Smooth muscle cell (in vitro differentiated cells): Measurements from ENCODE around the gene SMIM24. TPM values are rescaled to one million over a fixed set of nuclear protein-coding genes. Genes with fewer than 3 reads are reported as not detected.

Experiments
- DNase-seq: peaks from one replicate; lab custom pipeline; 2025; ENCODE audit not compliant: unreplicated experiment; lab: John Stamatoyannopoulos, UW
- H2AFZ ChIP-seq: fragments of 200-600 bp; sonication (generic); 2 replicates; pipeline ENCODE4 v1.6.0; 2016; ENCODE audit warnings: antibody characterized with exemption, low read depth, mild to moderate bottlenecking
- H3F3A ChIP-seq: fragments of 200-600 bp; sonication (generic); 2 replicates; pipeline ENCODE4 v1.6.0; 2017; ENCODE audit warnings: antibody characterized with exemption, low read depth
- H3K27ac ChIP-seq: fragments of 200-600 bp; sonication (generic); 2 replicates; pipeline ENCODE4 v1.5.1; 2016; ENCODE audit warnings: low read depth, mild to moderate bottlenecking
- H3K27me3 ChIP-seq: fragments of 200-600 bp; sonication (generic); 2 replicates; pipeline ENCODE4 v1.6.1; 2016; ENCODE audit warnings: low read depth, mild to moderate bottlenecking
- H3K36me3 ChIP-seq: fragments of 200-600 bp; sonication (generic); 2 replicates; pipeline ENCODE4 v1.5.1; 2016; ENCODE audit warnings: low read depth
- H3K4me1 ChIP-seq: fragments of 200-600 bp; sonication (generic); 2 replicates; pipeline ENCODE4 v1.5.1; 2016; ENCODE audit warnings: low read depth
- H3K4me2 ChIP-seq: fragments of 200-600 bp; sonication (generic); 2 replicates; pipeline ENCODE4 v1.6.0; 2016; ENCODE audit warnings: mild to moderate bottlenecking
- H3K4me3 ChIP-seq: fragments of 200-600 bp; sonication (generic); 2 replicates; pipeline ENCODE4 v1.5.1; 2016; ENCODE audit warnings: mild to moderate bottlenecking
- H3K79me2 ChIP-seq: fragments of 200-600 bp; sonication (generic); 2 replicates; pipeline ENCODE4 v1.6.0; 2016; ENCODE audit warnings: low read depth, mild to moderate bottlenecking
- H3K9ac ChIP-seq: fragments of 200-600 bp; sonication (generic); 2 replicates; pipeline ENCODE4 v1.6.0; 2016; ENCODE audit warnings: low read depth
- H3K9me3 ChIP-seq: fragments of 200-600 bp; sonication (generic); replicated peaks from 2 replicates; pipeline ENCODE4 v1.5.1; 2016; ENCODE audit warnings: low read depth
- H4K20me1 ChIP-seq: fragments of 200-600 bp; sonication (generic); 2 replicates; pipeline ENCODE4 v1.6.0; 2016; ENCODE audit warnings: low read depth
- CTCF ChIP-seq: fragments of 200-600 bp; sonication (generic); IDR thresholded peaks from 2 replicates; pipeline ENCODE4 v1.5.1; 2017; ENCODE audit warnings: borderline replicate concordance, mild to moderate bottlenecking, antibody characterized with exemption; ENCODE audit not compliant: insufficient read depth, poor library complexity, severe bottlenecking
- WGBS: methylation state at CpG from one replicate; pipeline ENCODE4 v1.1.7; 2016; ENCODE audit warnings: low lambda C conversion rate; 5-methylcytosine and 5-hydroxymethylcytosine counted together
- polyA plus RNA-seq: library from polyadenylated mRNA; unstranded; fragments of >200 nt; fragmentation: Nextera tagmentation; extraction: Ambion mirVana; gene quantifications from 2 replicates; pipeline ENCODE4 v1.2.1, GENCODE V29; 2016
- total RNA-seq: library from RNA; depleted of rRNA; stranded (reverse); fragments of >200 nt; gene quantifications from 2 replicates; pipeline ENCODE4 v1.2.3, GENCODE V29; 2014

Gene SMIM24
- total and polyA plus RNA-seq, 2 experiments from 2014 or later, result 1.1 TPM; not detected in 1

DNA sequence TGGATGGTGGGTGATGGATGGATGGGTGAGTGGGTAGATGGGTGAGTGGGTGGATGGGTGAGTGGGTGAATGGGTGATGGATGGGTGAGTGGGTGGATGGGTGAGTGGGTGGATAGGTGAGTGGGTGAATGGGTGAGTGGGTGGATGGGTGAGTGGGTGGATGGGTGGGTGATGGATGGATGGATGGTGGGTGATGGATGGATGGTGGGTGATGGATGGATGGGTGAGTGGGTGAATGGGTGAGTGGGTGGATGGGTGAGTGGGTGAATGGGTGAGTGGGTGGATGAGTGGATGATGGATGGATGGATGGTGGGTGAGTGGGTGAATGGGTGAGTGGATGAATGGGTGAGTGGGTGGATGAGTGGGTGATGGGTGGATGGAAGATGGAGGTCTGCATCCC, 2.8 kb downstream of the SMIM24 start:
- H3K79me2 ChIP-seq, result no peaks in the 10 kb centered on the region
- no peak overlapping the region for H3K9ac ChIP-seq
- no peaks in the 10 kb centered on the region for H3K27me3 ChIP-seq
- no peak overlapping the region for H3K4me3 ChIP-seq
- DNase-seq, result no peak
- H3K4me1 ChIP-seq, result no peaks in the 10 kb centered on the region
- H3K4me2 ChIP-seq, result no peak overlapping the region
- no peaks in the 10 kb centered on the region for H3K9me3 ChIP-seq
- no peaks in the 10 kb centered on the region for H3F3A ChIP-seq
- H3K27ac ChIP-seq, result no peak overlapping the region
- no peaks in the 10 kb centered on the region for H4K20me1 ChIP-seq
- no peak overlapping the region for H2AFZ ChIP-seq
- no peaks in the 10 kb centered on the region for H3K36me3 ChIP-seq
- no peak for TF ChIP-seq CTCF

- DNase-seq, result no peak
- no peak overlapping the region for H3K4me2 ChIP-seq
- no peaks in the 10 kb centered on the region for H3K36me3 ChIP-seq
- H3K27me3 ChIP-seq, result no peaks in the 10 kb centered on the region
- H3K9me3 ChIP-seq, result no peaks in the 10 kb centered on the region
- no peaks in the 10 kb centered on the region for H4K20me1 ChIP-seq
- no peak overlapping the region for H2AFZ ChIP-seq
- H3K9ac ChIP-seq, result no peak overlapping the region
- no peak overlapping the region for H3K4me3 ChIP-seq
- no peaks in the 10 kb centered on the region for H3F3A ChIP-seq
- H3K27ac ChIP-seq, result no peak overlapping the region
- TF ChIP-seq CTCF, result no peak
- WGBS, result no CpG with 5 or more reads among the region's 2 CpGs
- no peaks in the 10 kb centered on the region for H3K4me1 ChIP-seq
- H3K79me2 ChIP-seq, result no peaks in the 10 kb centered on the region
Measured at GRCh38 chr19:3476830-3477229, 3.5 kb downstream of the SMIM24 start.

- no peak overlapping the region for H3K9ac ChIP-seq
- no peak overlapping the region for H2AFZ ChIP-seq
- H3K4me2 ChIP-seq, result no peak overlapping the region
- no peaks in the 10 kb centered on the region for H3K79me2 ChIP-seq
- TF ChIP-seq CTCF, result no peak
- H3K27me3 ChIP-seq, result no peaks in the 10 kb centered on the region
- 100% methylated on average over 1 of the region's 4 CpGs for WGBS
- H3K36me3 ChIP-seq, result no peaks in the 10 kb centered on the region
- H3F3A ChIP-seq, result no peaks in the 10 kb centered on the region
- H3K27ac ChIP-seq, result no peak overlapping the region
- no peak overlapping the region for H3K4me3 ChIP-seq
- H3K9me3 ChIP-seq, result no peaks in the 10 kb centered on the region
- H3K4me1 ChIP-seq, result no peaks in the 10 kb centered on the region
- H4K20me1 ChIP-seq, result no peaks in the 10 kb centered on the region
- no peak for DNase-seq
Measured at GRCh38 chr19:3475449-3475848, 4.9 kb downstream of the SMIM24 start.

GRCh38 chr19:3474614-3475013, 5.7 kb downstream of the SMIM24 start:
- Histone ChIP-seq H3K9ac (no peak overlapping the region), H3K27me3 (no peaks in the 10 kb centered on the region), H3K27ac (no peak overlapping the region), H3K4me1 (no peaks in the 10 kb centered on the region), H3K4me3 (no peak overlapping the region), H3K4me2 (no peak overlapping the region), H3F3A (no peaks in the 10 kb centered on the region), H3K79me2 (no peaks in the 10 kb centered on the region), H4K20me1 (no peaks in the 10 kb centered on the region), H2AFZ (no peak overlapping the region), H3K36me3 (no peaks in the 10 kb centered on the region), H3K9me3 (no peaks in the 10 kb centered on the region)
- 76% methylated on average over 2 of the region's 2 CpGs for WGBS
- no peak for DNase-seq
- TF ChIP-seq CTCF, result no peak
